Kidney epithelial cell (primary cell): ENCODE results near the gene ZNF407. TPM values are rescaled to one million over a fixed set of nuclear protein-coding genes. Genes with fewer than 3 reads are reported as not detected.
"Not testable (repeated sequence)": the region's sequence is repeated elsewhere in the genome, so short reads cannot be mapped to it uniquely, and the experiment has no call there.

Experiments used
- DNase-seq: peaks from one replicate; pipeline ENCODE4 v3.0.0-alpha.2; 2010; ENCODE audit warnings: low read depth
- H3K27me3 ChIP-seq: 2 replicates; pipeline ENCODE4 v1.6.0; 2011; ENCODE audit warnings: low read length; ENCODE audit not compliant: control insufficient read depth, insufficient read depth
- H3K36me3 ChIP-seq: 2 replicates; pipeline ENCODE4 v1.5.1; 2011; ENCODE audit warnings: low read length; ENCODE audit not compliant: control insufficient read depth, insufficient read depth
- H3K4me3 ChIP-seq: 2 replicates; pipeline ENCODE4 v1.5.1; 2011; ENCODE audit warnings: low read depth, mild to moderate bottlenecking, control low read depth, low read length
- total RNA-seq: library from RNA; depleted of rRNA; stranded (reverse); fragments of >200 nt; gene quantifications from 2 replicates; pipeline ENCODE4 v1.2.3, GENCODE V29; 2015
- TF ChIP-seq, protein P1 (sequence below): IDR thresholded peaks from 2 replicates; pipeline ENCODE4 v1.5.1; 2011; ENCODE audit warnings: mild to moderate bottlenecking, moderate library complexity, low read length, control low read depth, inconsistent platforms; ENCODE audit not compliant: insufficient read depth, poor library complexity, severe bottlenecking

Gene ZNF407
- total RNA-seq, 1 donor from 2014 or later, result 8.2 TPM

DNA sequence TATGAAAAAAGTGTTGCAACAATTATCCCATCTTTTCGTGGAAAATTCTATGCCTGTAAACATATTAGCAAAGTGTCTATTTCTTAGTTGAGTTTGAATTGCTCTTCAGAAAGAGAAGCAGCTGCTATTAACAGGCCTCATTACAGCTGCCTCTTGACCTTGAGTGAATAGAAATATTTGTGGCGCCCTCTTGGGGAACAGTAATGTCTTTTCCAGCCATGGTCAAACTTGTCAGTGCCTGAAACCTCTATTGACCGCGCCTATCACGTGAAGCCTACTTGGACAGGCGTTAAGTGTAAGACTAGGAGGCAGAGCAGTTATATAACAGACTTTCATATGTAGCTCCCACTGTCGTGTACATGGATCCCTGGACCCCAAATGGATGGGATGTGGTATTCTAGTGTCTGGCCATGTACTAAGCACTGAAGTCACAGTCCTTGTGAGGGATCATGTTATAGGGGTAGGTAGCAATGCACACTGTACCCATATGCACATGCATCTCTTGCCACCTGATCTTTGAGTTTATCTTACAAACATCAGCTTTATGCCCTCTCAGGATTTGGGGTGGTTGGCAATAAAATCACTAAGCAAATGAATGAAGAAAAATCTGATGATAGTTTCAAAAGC, 366.3 kb downstream of the ZNF407 start:
- Histone ChIP-seq H3K27me3 (no peaks in the 10 kb centered on the region), H3K36me3 (no peaks in the 10 kb centered on the region), H3K4me3 (no peak overlapping the region)
- DNase-seq, result no peak
- TF ChIP-seq, protein P1, sequence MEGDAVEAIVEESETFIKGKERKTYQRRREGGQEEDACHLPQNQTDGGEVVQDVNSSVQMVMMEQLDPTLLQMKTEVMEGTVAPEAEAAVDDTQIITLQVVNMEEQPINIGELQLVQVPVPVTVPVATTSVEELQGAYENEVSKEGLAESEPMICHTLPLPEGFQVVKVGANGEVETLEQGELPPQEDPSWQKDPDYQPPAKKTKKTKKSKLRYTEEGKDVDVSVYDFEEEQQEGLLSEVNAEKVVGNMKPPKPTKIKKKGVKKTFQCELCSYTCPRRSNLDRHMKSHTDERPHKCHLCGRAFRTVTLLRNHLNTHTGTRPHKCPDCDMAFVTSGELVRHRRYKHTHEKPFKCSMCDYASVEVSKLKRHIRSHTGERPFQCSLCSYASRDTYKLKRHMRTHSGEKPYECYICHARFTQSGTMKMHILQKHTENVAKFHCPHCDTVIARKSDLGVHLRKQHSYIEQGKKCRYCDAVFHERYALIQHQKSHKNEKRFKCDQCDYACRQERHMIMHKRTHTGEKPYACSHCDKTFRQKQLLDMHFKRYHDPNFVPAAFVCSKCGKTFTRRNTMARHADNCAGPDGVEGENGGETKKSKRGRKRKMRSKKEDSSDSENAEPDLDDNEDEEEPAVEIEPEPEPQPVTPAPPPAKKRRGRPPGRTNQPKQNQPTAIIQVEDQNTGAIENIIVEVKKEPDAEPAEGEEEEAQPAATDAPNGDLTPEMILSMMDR, result peak; percentile 52

DNA sequence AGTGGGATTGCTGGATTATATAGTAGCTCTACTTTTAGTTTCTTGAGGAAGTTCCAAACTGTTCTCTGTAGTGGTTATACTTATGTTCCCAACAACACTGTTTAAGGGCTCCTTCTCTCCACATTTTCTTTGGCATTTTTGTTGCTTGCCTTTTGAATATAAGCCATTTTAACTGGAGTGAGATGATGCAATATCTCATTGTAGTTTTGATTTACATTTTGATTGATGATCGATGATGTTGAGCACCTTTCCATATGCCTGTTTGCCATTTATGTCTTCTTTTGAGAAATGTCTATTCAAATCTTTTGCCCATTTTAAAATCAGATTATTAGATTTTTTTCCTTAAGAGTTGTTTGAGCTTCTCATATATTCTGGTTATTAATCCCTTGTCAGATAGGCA, 368.0 kb downstream of the ZNF407 start:
- no peak for DNase-seq
- TF ChIP-seq, protein P1, result no peak
- Histone ChIP-seq H3K4me3 (no peak overlapping the region), H3K27me3 (no peaks in the 10 kb centered on the region), H3K36me3 (no peaks in the 10 kb centered on the region)

DNA sequence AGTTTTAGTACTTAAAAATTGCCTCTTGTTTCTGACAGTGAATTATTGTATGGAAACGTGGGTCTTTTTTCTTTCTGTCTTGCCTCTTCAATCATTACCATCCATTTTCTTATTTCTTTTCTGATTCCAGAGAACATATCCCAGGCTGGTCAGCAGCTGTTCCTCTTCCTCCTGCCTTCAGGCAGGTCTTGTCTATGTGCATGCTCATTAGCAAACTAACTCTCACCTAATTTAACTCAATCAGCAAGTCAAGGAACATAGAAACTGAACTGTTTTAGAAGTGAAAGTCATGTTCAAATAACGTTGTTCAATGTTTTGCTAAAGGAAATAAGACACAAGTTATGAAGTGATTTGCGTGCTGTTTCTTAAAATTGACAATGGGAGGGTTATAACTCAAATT, 369.8 kb downstream of the ZNF407 start:
- Histone ChIP-seq H3K27me3 (no peaks in the 10 kb centered on the region), H3K4me3 (no peak overlapping the region), H3K36me3 (no peaks in the 10 kb centered on the region)
- no peak for DNase-seq
- TF ChIP-seq, protein P1, result no peak

DNA sequence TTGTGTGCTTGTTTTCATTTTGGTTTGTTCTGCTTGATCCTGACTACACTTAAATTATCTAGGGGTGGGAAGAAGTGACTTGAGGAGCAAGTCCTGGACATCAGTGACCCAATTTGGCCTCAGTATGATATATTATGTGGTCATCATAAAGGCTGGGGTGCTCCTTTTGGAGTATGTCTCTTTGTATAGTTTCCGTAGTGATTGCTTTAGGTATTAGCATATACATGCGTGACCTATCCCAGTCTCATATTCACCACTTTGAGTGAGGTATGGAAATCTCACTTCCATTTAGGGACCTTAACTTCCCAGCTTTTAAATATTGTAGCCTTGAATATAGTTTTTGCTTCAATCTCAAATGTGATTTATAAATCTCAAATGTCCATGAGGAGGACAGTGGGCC, 370.3 kb downstream of the ZNF407 start:
- Histone ChIP-seq H3K36me3 (no peaks in the 10 kb centered on the region), H3K27me3 (no peaks in the 10 kb centered on the region), H3K4me3 (no peak overlapping the region)
- TF ChIP-seq, protein P1, result no peak
- DNase-seq, result no peak

DNA sequence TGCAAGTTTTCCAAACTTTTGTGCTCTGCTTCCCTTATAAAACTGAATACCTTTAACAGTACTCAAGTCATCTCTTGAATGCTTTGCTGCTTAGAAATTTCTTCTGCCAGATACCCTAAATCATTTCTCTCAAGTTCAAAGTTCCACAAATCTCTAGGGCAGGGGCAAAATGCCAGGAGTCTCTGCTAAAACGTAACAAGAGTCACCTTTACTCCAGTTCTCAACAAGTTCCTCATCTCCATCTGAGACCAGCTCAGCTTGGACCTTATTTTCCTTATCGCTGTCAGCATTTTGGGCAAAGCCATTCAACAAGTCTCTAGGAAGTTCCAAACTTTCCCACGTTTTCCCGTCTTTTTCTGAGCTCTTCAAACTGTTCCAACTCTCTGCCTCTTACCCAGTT, 373.7 kb downstream of the ZNF407 start:
- H3K27me3 ChIP-seq, DNase-seq: not testable (repeated sequence)

DNA sequence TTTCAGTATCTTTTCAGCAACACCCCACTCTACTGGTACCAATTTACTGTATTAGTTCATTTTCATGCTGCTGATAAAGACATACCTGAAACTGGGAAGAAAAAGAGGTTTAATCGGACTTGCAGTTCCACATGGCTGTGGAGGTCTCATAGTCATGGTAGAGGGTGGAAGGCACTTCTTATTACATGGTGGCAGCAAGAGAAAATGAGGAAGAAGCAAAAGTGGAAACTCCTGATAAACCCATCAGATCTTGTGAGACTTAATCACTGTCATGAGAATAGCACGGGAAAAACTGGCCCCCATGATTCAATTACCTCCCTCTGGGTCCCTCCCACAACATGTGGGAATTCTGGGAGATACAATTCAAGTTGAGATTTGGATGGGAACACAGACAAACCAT, 374.1 kb downstream of the ZNF407 start:
- not testable (repeated sequence) for H3K36me3 ChIP-seq, H3K4me3 ChIP-seq, H3K27me3 ChIP-seq, DNase-seq

More for the DNA sequence above, 373.7 kb downstream of the ZNF407 start:
- H3K36me3 ChIP-seq, H3K4me3 ChIP-seq: not testable (repeated sequence)

DNA sequence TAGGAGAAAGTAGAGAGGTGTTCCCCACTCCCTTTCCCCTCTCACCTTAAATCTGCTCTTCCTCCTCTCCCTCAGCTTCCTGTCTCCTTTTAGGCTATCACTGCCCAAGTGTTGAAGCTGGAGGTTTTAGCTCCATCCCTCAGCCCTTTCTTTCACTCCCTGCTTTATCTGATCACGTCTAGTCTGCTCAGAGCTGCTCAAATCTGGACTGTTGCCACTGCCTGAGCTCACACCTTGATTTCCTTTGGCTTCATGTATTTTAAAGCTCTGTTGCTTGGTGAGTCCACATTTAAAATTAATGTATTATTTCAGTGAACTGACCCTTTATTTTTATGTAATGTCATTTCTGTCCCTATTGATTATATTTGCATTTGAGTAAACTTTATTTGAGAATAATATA, 374.7 kb downstream of the ZNF407 start:
- no peaks in the 10 kb centered on the region for H3K27me3 ChIP-seq
- DNase-seq, result no peak
- H3K36me3 ChIP-seq, result no peaks in the 10 kb centered on the region
- no peak overlapping the region for H3K4me3 ChIP-seq
- TF ChIP-seq, protein P1, result no peak
